ENCODE data around the gene NCKAP5. TPM values are rescaled to one million over a fixed set of nuclear protein-coding genes. Genes with fewer than 3 reads are reported as not detected.

NCKAP5 gene
- total RNA-seq, 1 donor from 2014 or later: 2.7 TPM

DNA sequence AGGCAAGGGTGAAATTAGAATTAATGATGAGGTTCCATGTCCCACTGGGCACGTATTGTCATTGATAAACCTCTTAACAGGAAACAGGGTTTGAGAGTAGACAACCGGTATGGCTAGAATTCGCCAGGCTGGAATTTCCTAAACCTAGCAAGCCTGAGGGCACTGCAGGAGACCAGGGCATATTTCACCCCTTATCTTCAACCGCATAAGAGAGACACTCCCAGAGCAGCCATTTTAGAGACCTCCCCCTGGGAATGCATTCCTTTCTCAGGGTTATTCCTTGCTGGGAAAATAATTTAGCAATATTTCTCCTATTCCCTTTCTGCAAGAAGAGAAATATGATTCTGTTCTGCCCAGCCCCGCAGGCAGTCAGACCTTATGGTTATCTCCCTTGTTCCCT lies 563.6 kb downstream of the NCKAP5 start:
- Mint-ChIP-seq H3K27ac (ENCODE audit: unreplicated experiment) (no peak overlapping the region), H3K4me3 (ENCODE audit: unreplicated experiment) (no peak overlapping the region), H3K9me3 (ENCODE audit: unreplicated experiment) (peaks cover 13% of the 10 kb centered on the region), H3K4me1 (ENCODE audit: low read depth, unreplicated experiment) (no peaks in the 10 kb centered on the region), H3K36me3 (ENCODE audit: low read depth, unreplicated experiment) (no peaks in the 10 kb centered on the region), H3K27me3 (ENCODE audit: low read depth, unreplicated experiment) (no peaks in the 10 kb centered on the region)
- no peak overlapping the region for H2AFZ ChIP-seq (ENCODE audit: low read depth, low read length)
- H3K4me2 ChIP-seq (ENCODE audit: low read length): no peak overlapping the region
- no peaks in the 10 kb centered on the region for H3K79me2 ChIP-seq (ENCODE audit: insufficient read depth, low read length)
- H3K9ac ChIP-seq (ENCODE audit: low read length): no peak overlapping the region
- no peak for TF ChIP-seq CTCF (IDR thresholded peaks at IDR 0.05; ENCODE audit: insufficient read depth, low read depth, low read length)
- FAIRE-seq (no peak), DNase-seq (ENCODE audit: low read depth) (no peak)
- H4K20me1 ChIP-seq (ENCODE audit: insufficient read depth, low read length): no peaks in the 10 kb centered on the region
- H3K4me3 ChIP-seq (ENCODE audit: insufficient read depth, low read depth, low read length): no peak overlapping the region
- H3K9me3 ChIP-seq (ENCODE audit: insufficient read depth, low read depth, low read length): no peaks in the 10 kb centered on the region
- H3K4me1 ChIP-seq (ENCODE audit: insufficient read depth, low read length): no peaks in the 10 kb centered on the region
- no peaks in the 10 kb centered on the region for H3K36me3 ChIP-seq (ENCODE audit: insufficient read depth, low read length)
- H3K27ac ChIP-seq (ENCODE audit: low read depth, low read length): no peak overlapping the region
- H3K27me3 ChIP-seq (ENCODE audit: insufficient read depth, low read length): no peaks in the 10 kb centered on the region

- Mint-ChIP-seq H3K4me3 (ENCODE audit: unreplicated experiment) (no peak overlapping the region), H3K27me3 (ENCODE audit: low read depth, unreplicated experiment) (no peaks in the 10 kb centered on the region), H3K36me3 (ENCODE audit: low read depth, unreplicated experiment) (no peaks in the 10 kb centered on the region), H3K27ac (ENCODE audit: unreplicated experiment) (no peak overlapping the region), H3K9me3 (ENCODE audit: unreplicated experiment) (peaks cover 10% of the 10 kb centered on the region), H3K4me1 (ENCODE audit: low read depth, unreplicated experiment) (no peaks in the 10 kb centered on the region)
- FAIRE-seq (no peak), DNase-seq (ENCODE audit: low read depth) (no peak)
- Histone ChIP-seq H3K27ac (ENCODE audit: low read depth, low read length) (no peak overlapping the region), H3K4me3 (ENCODE audit: insufficient read depth, low read depth, low read length) (no peak overlapping the region), H3K36me3 (ENCODE audit: insufficient read depth, low read length) (no peaks in the 10 kb centered on the region), H3K9me3 (ENCODE audit: insufficient read depth, low read depth, low read length) (no peaks in the 10 kb centered on the region), H3K79me2 (ENCODE audit: insufficient read depth, low read length) (no peaks in the 10 kb centered on the region), H3K4me2 (ENCODE audit: low read length) (no peak overlapping the region), H4K20me1 (ENCODE audit: insufficient read depth, low read length) (no peaks in the 10 kb centered on the region), H3K9ac (ENCODE audit: low read length) (no peak overlapping the region), H3K27me3 (ENCODE audit: insufficient read depth, low read length) (no peaks in the 10 kb centered on the region), H3K4me1 (ENCODE audit: insufficient read depth, low read length) (no peaks in the 10 kb centered on the region), H2AFZ (ENCODE audit: low read depth, low read length) (no peak overlapping the region)
- TF ChIP-seq CTCF (IDR thresholded peaks at IDR 0.05; ENCODE audit: insufficient read depth, low read depth, low read length): no peak
- TF ChIP-seq EZH2 (IDR thresholded peaks at IDR 0.05; ENCODE audit: insufficient read depth, low read length): no peak
These were observed 568.8 kb downstream of the NCKAP5 start for GRCh38 chr2:132999421-132999820.

DNA sequence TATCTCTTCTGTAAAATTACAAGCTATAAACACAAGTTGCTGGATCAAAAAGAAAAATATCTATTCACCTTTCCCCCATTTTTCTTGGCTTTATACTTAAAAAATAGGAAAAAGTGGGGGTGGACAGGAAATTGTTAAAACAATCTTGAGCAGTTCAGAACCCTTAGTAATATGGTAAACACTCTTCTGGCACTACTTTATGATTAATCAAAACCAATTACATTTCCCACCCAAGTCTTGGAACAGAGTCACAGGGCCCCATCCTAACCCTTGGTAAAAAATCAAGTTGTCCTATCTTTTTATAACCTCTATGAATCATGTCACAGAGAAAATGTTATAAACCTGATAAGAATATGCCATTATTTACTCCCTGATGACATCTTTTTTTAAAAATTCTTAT lies 570.0 kb downstream of the NCKAP5 start:
- no peaks in the 10 kb centered on the region for H3K4me1 Mint-ChIP-seq (ENCODE audit: low read depth, unreplicated experiment)
- TF ChIP-seq CTCF (IDR thresholded peaks at IDR 0.05; ENCODE audit: insufficient read depth, low read depth, low read length) (no peak), EZH2 (IDR thresholded peaks at IDR 0.05; ENCODE audit: insufficient read depth, low read length) (no peak)
- Histone ChIP-seq H3K4me3 (ENCODE audit: insufficient read depth, low read depth, low read length) (no peak overlapping the region), H3K36me3 (ENCODE audit: insufficient read depth, low read length) (no peaks in the 10 kb centered on the region), H4K20me1 (ENCODE audit: insufficient read depth, low read length) (no peaks in the 10 kb centered on the region), H3K4me1 (ENCODE audit: insufficient read depth, low read length) (no peaks in the 10 kb centered on the region), H3K9me3 (ENCODE audit: insufficient read depth, low read depth, low read length) (no peaks in the 10 kb centered on the region), H2AFZ (ENCODE audit: low read depth, low read length) (no peak overlapping the region), H3K4me2 (ENCODE audit: low read length) (no peak overlapping the region), H3K27me3 (ENCODE audit: insufficient read depth, low read length) (no peaks in the 10 kb centered on the region), H3K79me2 (ENCODE audit: insufficient read depth, low read length) (no peaks in the 10 kb centered on the region), H3K27ac (ENCODE audit: low read depth, low read length) (no peak overlapping the region), H3K9ac (ENCODE audit: low read length) (no peak overlapping the region)
- no peaks in the 10 kb centered on the region for H3K36me3 Mint-ChIP-seq (ENCODE audit: low read depth, unreplicated experiment)
- H3K9me3 Mint-ChIP-seq (ENCODE audit: unreplicated experiment): peaks cover 5% of the 10 kb centered on the region
- H3K27ac Mint-ChIP-seq (ENCODE audit: unreplicated experiment): no peak overlapping the region
- DNase-seq (ENCODE audit: low read depth): no peak
- H3K27me3 Mint-ChIP-seq (ENCODE audit: low read depth, unreplicated experiment): no peaks in the 10 kb centered on the region
- FAIRE-seq: no peak
- no peak overlapping the region for H3K4me3 Mint-ChIP-seq (ENCODE audit: unreplicated experiment)
